Measurements from ENCODE around the gene ANGPTL4.
"Not testable (repeated sequence)": the region's sequence is repeated elsewhere in the genome, so short reads cannot be mapped to it uniquely, and the experiment has no call there.

GRCh38 chr19:8386419-8386818, 22.5 kb downstream of the ANGPTL4 start:
- TF ChIP-seq, protein P1, sequence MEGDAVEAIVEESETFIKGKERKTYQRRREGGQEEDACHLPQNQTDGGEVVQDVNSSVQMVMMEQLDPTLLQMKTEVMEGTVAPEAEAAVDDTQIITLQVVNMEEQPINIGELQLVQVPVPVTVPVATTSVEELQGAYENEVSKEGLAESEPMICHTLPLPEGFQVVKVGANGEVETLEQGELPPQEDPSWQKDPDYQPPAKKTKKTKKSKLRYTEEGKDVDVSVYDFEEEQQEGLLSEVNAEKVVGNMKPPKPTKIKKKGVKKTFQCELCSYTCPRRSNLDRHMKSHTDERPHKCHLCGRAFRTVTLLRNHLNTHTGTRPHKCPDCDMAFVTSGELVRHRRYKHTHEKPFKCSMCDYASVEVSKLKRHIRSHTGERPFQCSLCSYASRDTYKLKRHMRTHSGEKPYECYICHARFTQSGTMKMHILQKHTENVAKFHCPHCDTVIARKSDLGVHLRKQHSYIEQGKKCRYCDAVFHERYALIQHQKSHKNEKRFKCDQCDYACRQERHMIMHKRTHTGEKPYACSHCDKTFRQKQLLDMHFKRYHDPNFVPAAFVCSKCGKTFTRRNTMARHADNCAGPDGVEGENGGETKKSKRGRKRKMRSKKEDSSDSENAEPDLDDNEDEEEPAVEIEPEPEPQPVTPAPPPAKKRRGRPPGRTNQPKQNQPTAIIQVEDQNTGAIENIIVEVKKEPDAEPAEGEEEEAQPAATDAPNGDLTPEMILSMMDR (IDR thresholded peaks at IDR 0.05 in 4 of 5, conservative IDR thresholded peaks at IDR 0.05 in 1 of 5) = not testable (repeated sequence)
- TF ChIP-seq POLR2A (IDR thresholded peaks at IDR 0.05) = not testable (repeated sequence)
